ENCODE data around the gene DDX31. TPM values are rescaled to one million over a fixed set of nuclear protein-coding genes. Genes with fewer than 3 reads are reported as not detected.

The DDX31 gene
- total RNA-seq, 1 donor: 11.6 TPM

DNA sequence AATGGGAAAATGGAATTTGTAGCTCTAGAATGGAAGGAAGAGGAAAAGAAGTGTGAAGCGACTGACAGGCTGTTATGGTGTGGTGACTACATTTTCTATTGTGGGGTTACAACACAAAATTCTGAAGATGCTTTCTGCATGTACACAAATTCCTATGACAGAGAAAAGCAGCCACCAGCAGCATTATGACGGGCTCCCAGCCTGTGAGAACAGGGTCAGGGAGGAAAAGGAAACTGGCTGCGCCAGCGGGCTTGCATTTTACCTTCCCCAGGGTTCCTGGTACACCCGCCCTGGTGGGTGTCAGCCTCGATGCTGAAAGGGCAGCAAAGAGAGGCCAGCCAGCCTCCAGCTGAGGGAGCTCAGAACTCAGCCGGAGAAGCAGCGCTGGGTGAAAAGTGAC, 41.0 kb downstream of the DDX31 start:
- Histone ChIP-seq H3K4me2 (ENCODE audit: insufficient read depth, low read length) (no peak overlapping the region), H3K27ac (ENCODE audit: low read depth, low read length) (no peak overlapping the region), H3K4me3 (ENCODE audit: insufficient read depth, low read length) (no peak overlapping the region), H3K36me3 (ENCODE audit: insufficient read depth, low read length) (peaks cover 23% of the 10 kb centered on the region), H4K20me1 (ENCODE audit: insufficient read depth, low read length) (no peaks in the 10 kb centered on the region), H2AFZ (ENCODE audit: low read length) (no peak overlapping the region), H3K27me3 (ENCODE audit: insufficient read depth, low read length) (no peaks in the 10 kb centered on the region), H3K79me2 (ENCODE audit: insufficient read depth, low read length) (no peaks in the 10 kb centered on the region), H3K4me1 (ENCODE audit: insufficient read depth, low read length) (peaks cover 9% of the 10 kb centered on the region), H3K9me3 (ENCODE audit: low read depth, low read length) (no peaks in the 10 kb centered on the region)
- DNase-seq (ENCODE audit: insufficient read length, low spot score, missing footprints): no peak
- TF ChIP-seq, protein P1, sequence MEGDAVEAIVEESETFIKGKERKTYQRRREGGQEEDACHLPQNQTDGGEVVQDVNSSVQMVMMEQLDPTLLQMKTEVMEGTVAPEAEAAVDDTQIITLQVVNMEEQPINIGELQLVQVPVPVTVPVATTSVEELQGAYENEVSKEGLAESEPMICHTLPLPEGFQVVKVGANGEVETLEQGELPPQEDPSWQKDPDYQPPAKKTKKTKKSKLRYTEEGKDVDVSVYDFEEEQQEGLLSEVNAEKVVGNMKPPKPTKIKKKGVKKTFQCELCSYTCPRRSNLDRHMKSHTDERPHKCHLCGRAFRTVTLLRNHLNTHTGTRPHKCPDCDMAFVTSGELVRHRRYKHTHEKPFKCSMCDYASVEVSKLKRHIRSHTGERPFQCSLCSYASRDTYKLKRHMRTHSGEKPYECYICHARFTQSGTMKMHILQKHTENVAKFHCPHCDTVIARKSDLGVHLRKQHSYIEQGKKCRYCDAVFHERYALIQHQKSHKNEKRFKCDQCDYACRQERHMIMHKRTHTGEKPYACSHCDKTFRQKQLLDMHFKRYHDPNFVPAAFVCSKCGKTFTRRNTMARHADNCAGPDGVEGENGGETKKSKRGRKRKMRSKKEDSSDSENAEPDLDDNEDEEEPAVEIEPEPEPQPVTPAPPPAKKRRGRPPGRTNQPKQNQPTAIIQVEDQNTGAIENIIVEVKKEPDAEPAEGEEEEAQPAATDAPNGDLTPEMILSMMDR (IDR thresholded peaks at IDR 0.05; ENCODE audit: extremely low read depth, low read depth, low read length): no peak

DNA sequence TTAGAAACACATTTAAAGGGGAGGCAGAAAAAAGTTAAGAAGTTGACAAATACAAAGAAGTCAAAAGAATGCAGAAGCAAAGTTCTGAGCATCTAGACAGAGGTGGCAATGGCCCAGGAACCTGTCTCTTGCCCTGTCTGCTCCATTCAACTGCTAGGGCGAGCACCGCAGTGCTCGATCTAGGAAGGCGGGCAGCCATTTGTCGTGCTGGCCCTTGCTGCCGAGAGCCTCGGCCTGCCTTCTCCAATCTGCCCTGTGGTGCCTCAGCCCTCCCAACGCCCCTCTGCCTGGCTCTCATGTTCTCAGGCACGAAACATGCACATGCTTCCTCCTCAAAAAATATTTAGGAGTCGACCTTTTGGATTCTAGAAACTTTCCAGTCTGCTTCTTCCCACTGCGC, 42.2 kb downstream of the DDX31 start:
- Histone ChIP-seq H4K20me1 (ENCODE audit: insufficient read depth, low read length) (no peaks in the 10 kb centered on the region), H3K27ac (ENCODE audit: low read depth, low read length) (no peak overlapping the region), H3K4me1 (ENCODE audit: insufficient read depth, low read length) (peaks cover 9% of the 10 kb centered on the region), H3K36me3 (ENCODE audit: insufficient read depth, low read length) (peaks cover 23% of the 10 kb centered on the region), H3K79me2 (ENCODE audit: insufficient read depth, low read length) (no peaks in the 10 kb centered on the region), H2AFZ (ENCODE audit: low read length) (no peak overlapping the region), H3K9me3 (ENCODE audit: low read depth, low read length) (no peaks in the 10 kb centered on the region), H3K4me2 (ENCODE audit: insufficient read depth, low read length) (no peak overlapping the region), H3K27me3 (ENCODE audit: insufficient read depth, low read length) (no peaks in the 10 kb centered on the region), H3K4me3 (ENCODE audit: insufficient read depth, low read length) (no peak overlapping the region)
- TF ChIP-seq, protein P1 (IDR thresholded peaks at IDR 0.05; ENCODE audit: extremely low read depth, low read depth, low read length): no peak
- DNase-seq (ENCODE audit: insufficient read length, low spot score, missing footprints): no peak

DNA sequence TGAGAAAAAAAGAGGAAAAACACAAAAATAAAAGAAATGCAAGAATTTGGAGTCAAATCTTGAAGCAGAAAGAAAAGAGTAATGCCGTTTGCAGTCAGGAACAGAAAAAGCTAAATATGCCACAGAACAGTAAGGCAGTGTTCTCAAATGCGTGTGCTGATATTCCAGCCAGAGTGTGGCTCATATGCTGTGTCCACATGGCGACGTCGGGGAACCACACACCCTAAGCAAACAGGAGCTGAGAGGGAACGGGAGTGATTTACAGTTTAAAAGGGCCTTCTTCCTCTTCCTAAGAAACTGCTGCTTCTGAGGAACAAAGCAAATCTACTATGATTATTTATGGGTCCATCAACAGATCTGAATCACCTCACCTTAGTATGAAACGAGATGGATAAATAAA, 42.7 kb downstream of the DDX31 start:
- Histone ChIP-seq H2AFZ (ENCODE audit: low read length) (no peak overlapping the region), H3K9me3 (ENCODE audit: low read depth, low read length) (no peaks in the 10 kb centered on the region), H3K27me3 (ENCODE audit: insufficient read depth, low read length) (no peaks in the 10 kb centered on the region), H3K36me3 (ENCODE audit: insufficient read depth, low read length) (peaks cover 26% of the 10 kb centered on the region), H4K20me1 (ENCODE audit: insufficient read depth, low read length) (no peaks in the 10 kb centered on the region), H3K4me1 (ENCODE audit: insufficient read depth, low read length) (peaks cover 9% of the 10 kb centered on the region), H3K79me2 (ENCODE audit: insufficient read depth, low read length) (no peaks in the 10 kb centered on the region), H3K4me3 (ENCODE audit: insufficient read depth, low read length) (no peak overlapping the region), H3K4me2 (ENCODE audit: insufficient read depth, low read length) (no peak overlapping the region), H3K27ac (ENCODE audit: low read depth, low read length) (no peak overlapping the region)
- no peak for DNase-seq (ENCODE audit: insufficient read length, low spot score, missing footprints)
- TF ChIP-seq, protein P1 (IDR thresholded peaks at IDR 0.05; ENCODE audit: extremely low read depth, low read depth, low read length): no peak

DNA sequence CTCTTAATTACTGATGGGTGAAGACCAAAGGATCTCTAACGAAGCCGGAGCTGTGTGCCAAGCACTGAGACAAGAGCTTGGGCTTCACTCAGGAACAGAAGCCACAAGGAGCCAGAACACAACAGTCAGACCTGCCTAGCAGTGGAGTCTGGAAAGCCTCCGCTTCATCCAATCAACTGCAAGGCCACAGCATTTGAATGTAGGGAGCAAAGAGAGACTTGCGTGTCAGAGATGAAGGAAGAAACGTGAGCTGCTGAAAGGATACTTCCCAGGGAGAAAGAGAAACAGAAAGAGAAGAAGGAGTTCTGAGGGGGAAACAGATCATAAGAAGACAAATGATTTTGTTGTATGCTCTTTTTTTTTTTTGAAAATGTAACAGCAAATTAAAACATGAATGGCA, 43.5 kb downstream of the DDX31 start:
- H3K27me3 ChIP-seq (ENCODE audit: insufficient read depth, low read length): no peaks in the 10 kb centered on the region
- no peaks in the 10 kb centered on the region for H3K9me3 ChIP-seq (ENCODE audit: low read depth, low read length)
- no peak for DNase-seq (ENCODE audit: insufficient read length, low spot score, missing footprints)
- no peak overlapping the region for H3K4me2 ChIP-seq (ENCODE audit: insufficient read depth, low read length)
- H3K27ac ChIP-seq (ENCODE audit: low read depth, low read length): no peak overlapping the region
- H3K79me2 ChIP-seq (ENCODE audit: insufficient read depth, low read length): no peaks in the 10 kb centered on the region
- H3K36me3 ChIP-seq (ENCODE audit: insufficient read depth, low read length): peaks cover 29% of the 10 kb centered on the region
- no peak overlapping the region for H2AFZ ChIP-seq (ENCODE audit: low read length)
- TF ChIP-seq, protein P1 (IDR thresholded peaks at IDR 0.05; ENCODE audit: extremely low read depth, low read depth, low read length): no peak
- H4K20me1 ChIP-seq (ENCODE audit: insufficient read depth, low read length): no peaks in the 10 kb centered on the region
- peaks cover 4% of the 10 kb centered on the region for H3K4me1 ChIP-seq (ENCODE audit: insufficient read depth, low read length)
- H3K4me3 ChIP-seq (ENCODE audit: insufficient read depth, low read length): no peak overlapping the region
